HS-5 (cell line): Measurements from ENCODE around the gene SMAD4.
A peak's percentile ranks its signal among the peaks of the same experiment; 100 is the strongest.

Experiments used
- DNase-seq: peaks from one replicate; pipeline ENCODE4 v3.0.0-alpha.2; 2012; ENCODE audit warnings: low read depth

The SMAD4 gene

GRCh38 chr18:51021226-51021965 lies 8.6 kb upstream of the SMAD4 start:
- DNase-seq = no peak

- DNase-seq = no peak
These were observed 4.5 kb upstream of the SMAD4 start for GRCh38 chr18:51025512-51025911.

GRCh38 chr18:51028201-51028805 lies 1.7 kb upstream of the SMAD4 start:
- no peak for DNase-seq

GRCh38 chr18:51029378-51029693 lies 677 bp upstream of the SMAD4 start:
- DNase-seq = no peak

GRCh38 chr18:51030537-51031258 lies 685 bp downstream of the SMAD4 start:
- DNase-seq = no peak

- no peak for DNase-seq
These were observed 2.2 kb downstream of the SMAD4 start for GRCh38 chr18:51032193-51032592.

GRCh38 chr18:51037230-51037629 lies 7.2 kb downstream of the SMAD4 start:
- no peak for DNase-seq

GRCh38 chr18:51038110-51038509 lies 8.1 kb downstream of the SMAD4 start:
- no peak for DNase-seq

- no peak for DNase-seq
These were observed 9.4 kb downstream of the SMAD4 start for GRCh38 chr18:51039138-51040112.

GRCh38 chr18:51041677-51042352 lies 11.8 kb downstream of the SMAD4 start:
- no peak for DNase-seq

GRCh38 chr18:51044928-51045585 lies 15.0 kb downstream of the SMAD4 start:
- no peak for DNase-seq

- no peak for DNase-seq
These were observed 18.2 kb downstream of the SMAD4 start for GRCh38 chr18:51048190-51048589.

GRCh38 chr18:51049137-51049536 lies 19.1 kb downstream of the SMAD4 start:
- DNase-seq = no peak

GRCh38 chr18:51051105-51051712 lies 21.2 kb downstream of the SMAD4 start:
- DNase-seq = no peak

- no peak for DNase-seq
These were observed 23.8 kb downstream of the SMAD4 start for GRCh38 chr18:51053814-51054213.

- DNase-seq = no peak
These were observed 24.8 kb downstream of the SMAD4 start for GRCh38 chr18:51054764-51055163.

GRCh38 chr18:51059969-51060368 lies 30.0 kb downstream of the SMAD4 start:
- DNase-seq = no peak

- no peak for DNase-seq
These were observed 34.2 kb downstream of the SMAD4 start for GRCh38 chr18:51064256-51064655.

- DNase-seq = no peak
These were observed 36.3 kb downstream of the SMAD4 start for GRCh38 chr18:51066273-51066672.

- peak; percentile 66 for DNase-seq
These were observed 38.1 kb downstream of the SMAD4 start for GRCh38 chr18:51068105-51068504.

- DNase-seq = no peak
These were observed 39.9 kb downstream of the SMAD4 start for GRCh38 chr18:51069885-51070284.
